GM21447 (cell line): ENCODE data around the gene LEP.
A peak's percentile ranks its signal among the peaks of the same experiment; 100 is the strongest.

Source experiments
- ATAC-seq: cut with Tn5 transposase; IDR thresholded peaks from one replicate; pipeline ENCODE4 v1.9.1; 2021; ENCODE audit not compliant: unreplicated experiment

The LEP gene

DNA sequence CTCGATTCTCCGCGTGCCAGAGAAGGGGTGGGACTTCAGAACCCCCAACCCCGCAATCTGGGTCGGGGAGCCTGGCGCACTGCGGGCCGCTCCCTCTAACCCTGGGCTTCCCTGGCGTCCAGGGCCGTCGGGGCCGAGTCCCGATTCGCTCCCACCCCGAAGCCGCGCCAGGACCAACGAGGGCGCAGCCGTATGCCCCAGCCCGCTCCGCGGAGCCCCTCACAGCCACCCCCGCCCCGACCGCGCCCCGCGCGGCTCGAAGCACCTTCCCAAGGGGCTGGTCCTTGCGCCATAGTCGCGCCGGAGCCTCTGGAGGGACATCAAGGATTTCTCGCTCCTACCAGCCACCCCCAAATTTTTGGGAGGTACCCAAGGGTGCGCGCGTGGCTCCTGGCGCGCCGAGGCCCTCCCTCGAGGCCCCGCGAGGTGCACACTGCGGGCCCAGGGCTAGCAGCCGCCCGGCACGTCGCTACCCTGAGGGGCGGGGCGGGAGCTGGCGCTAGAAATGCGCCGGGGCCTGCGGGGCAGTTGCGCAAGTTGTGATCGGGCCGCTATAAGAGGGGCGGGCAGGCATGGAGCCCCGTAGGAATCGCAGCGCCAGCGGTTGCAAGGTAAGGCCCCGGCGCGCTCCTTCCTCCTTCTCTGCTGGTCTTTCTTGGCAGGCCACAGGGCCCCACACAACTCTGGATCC is at the start of gene LEP:
LEP (plus strand) TSS at position 583 of the 691 bp plus-strand sequence. CDS start 10,741 bp downstream, outside the sequence.
- ATAC-seq, result no peak

DNA sequence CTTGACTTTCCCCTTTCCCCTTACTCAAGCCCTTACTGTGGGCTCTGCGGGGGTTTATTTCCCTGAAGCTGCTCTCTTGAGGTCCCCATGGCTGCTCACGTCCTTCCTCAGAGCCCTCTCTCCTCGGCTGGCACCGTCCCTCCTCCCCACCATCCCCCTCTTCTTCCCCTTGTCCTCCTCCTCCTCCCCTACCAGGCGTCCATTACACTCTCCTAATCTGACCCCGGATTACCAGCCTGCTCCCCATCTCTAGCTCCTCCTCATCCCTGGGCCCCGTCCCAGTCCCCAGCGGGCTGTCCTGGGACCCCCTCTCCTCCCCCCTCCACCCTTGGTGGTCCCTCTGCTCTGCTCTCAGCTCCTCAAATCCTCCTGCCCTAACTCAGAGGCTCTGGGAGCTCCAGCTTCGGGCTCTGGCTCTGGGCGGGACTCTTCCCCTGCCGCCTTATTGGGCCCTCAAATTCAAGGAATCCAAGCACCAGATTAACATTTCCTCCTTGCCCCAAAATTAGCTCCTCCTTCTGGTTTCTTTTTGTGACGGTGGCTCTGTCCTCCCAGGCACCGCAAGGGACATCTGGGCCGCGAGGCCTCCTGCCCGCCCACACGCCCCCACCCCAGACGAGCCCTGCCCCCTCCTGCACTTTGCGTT is 48.5 kb upstream of the LEP start:
- ATAC-seq, result no peak

DNA sequence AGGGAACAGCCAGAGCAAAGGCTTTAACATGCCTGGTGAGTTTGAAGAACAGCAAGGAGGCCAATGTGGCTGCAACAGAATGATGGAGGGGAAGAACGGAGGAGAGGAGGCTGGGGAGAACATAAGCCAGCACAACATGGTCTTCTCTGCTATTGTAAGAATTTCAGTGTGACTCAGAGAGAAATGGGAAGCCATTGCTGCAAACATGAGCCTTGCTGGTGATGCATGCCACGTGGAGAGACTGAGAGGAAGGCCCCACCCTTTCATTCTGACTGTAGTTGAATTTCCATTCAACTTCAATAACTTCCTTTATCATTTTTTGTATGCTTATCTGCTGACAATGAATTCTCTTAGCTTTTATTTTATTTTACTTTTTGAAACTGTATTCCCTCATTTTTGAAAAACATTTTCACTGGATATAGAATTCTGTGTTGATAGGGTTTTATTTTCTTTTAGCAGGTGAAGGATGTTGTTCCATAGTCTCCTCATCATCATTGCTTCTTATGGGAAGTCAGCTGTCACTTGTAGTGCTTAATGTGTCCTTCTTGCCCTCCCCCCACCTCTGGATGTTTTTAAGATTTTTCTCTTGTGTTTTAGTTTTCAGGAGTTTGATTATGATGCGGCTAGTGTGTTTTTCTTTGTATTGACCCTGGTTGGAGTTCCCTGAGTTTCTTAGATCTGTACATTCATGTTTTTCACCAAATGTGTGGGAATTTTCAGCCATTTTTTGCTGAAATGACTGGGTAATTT is 46.4 kb upstream of the LEP start:
- ATAC-seq, result no peak

DNA sequence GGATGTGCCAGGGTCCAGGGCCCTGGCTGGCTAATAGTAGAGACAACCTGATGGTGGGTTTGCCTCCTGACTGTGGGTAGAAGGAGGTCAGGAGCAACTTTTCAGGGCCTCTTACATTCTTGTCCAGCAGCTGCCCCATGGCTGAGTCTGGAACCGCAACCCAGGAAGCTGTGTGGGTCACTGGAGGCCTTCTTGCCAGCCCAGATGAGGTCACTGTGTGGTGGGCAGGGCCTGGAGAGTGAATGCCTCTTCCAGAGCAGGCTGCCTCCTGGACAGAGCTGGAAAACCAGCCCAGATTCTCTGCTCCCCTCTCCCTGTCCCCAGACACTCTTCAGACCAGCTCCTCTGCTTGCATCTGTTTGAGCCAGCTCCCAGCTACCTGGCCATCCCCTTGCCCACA is 43.5 kb upstream of the LEP start:
- no peak for ATAC-seq

DNA sequence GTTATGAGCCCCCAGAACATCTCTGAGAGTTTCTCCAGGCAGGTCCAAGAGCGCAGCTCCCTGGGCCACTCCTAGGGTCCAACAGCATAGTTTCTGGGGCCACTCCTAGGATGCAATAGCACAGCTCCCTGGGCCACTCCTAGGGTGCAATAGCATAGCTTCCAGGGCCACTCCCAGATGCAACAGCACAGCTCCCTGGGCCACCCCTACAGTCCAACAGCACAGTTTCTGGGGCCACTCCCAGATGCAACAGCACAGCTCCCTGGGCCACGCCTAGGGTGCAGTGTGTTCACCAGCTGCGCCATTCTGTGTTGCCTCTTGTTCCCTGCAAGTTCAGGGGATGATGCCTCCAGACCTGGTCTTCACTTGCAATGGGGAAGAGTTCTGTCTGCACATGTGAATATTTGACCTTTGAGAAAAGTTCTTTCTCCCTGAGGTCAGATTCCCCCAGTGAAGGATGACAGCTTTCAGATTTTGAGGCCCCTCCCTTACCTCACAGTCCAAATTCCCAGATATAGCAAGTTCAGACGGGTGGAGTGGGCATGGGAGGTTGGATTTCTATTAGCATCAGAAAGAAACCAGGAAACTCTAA is 43.0 kb upstream of the LEP start:
- no peak for ATAC-seq

DNA sequence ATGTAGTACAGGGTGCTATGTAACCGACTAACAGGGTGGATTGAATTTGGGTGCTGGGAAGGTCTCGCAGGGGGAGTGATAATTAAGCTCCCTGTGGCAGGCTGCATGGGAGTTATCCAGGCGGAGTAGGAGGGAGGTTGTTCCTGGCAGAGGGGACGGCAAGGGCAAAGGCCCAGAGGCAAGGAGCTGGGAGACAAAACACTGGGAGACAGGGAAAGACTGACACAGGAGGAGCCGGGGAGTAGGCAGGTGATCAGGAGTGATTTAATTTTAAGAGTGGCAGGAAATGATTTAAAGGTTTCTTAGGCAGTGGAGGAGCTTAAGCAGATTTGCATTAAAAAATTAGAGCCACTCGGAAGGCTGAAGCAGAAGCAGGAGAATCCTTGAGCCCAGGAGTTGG is 40.7 kb upstream of the LEP start:
- no peak for ATAC-seq

DNA sequence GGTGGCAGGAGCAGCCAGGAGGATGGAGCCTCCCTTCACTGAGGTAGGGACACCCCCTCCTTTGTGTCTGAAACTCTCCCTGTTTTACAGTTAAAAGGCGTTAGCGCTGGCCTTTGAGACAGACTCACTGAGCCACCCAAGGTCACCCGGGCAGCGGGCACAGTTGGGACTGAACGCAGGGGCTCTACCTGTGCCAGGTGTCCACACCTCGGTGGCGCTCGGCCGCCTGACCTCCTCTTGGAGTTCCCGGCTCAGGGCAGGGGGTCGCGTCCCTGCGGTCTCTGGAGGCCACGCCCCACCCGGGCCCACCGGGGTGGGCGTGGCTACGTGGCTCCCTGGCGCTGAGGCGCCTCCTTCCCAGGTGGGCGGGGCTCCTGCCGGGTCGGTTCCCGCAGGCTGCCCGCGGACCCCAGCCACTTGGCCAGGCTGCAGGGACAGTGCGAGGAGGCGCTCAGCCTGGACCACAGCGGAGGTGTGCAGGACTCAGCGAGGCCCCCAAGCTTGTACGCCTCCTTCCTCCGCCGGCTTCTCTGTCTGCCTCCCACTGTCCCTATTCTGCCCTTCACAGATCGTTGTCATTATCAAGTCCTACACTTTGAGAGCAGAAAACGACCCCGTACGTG is 39.9 kb upstream of the LEP start:
- no peak for ATAC-seq

DNA sequence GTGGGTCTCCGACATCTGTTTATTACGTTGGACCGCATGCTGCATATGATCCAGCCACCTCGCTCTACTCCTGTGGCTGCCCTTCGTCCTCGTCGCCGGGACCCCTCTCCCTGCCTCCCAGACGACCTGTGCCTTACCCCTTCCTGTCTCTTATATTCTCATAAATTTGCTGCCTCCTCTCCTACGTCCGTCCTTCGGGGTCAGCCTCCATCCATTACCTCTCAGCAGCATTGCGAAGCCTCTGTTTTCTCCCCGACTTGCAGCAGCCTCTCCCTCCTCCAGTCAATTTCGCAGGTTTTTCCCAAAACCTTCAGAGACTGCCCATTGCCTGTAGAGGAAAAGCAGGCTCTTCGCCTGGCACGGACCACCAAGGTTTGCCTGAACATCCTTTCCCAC is 39.4 kb upstream of the LEP start:
- ATAC-seq, result no peak

DNA sequence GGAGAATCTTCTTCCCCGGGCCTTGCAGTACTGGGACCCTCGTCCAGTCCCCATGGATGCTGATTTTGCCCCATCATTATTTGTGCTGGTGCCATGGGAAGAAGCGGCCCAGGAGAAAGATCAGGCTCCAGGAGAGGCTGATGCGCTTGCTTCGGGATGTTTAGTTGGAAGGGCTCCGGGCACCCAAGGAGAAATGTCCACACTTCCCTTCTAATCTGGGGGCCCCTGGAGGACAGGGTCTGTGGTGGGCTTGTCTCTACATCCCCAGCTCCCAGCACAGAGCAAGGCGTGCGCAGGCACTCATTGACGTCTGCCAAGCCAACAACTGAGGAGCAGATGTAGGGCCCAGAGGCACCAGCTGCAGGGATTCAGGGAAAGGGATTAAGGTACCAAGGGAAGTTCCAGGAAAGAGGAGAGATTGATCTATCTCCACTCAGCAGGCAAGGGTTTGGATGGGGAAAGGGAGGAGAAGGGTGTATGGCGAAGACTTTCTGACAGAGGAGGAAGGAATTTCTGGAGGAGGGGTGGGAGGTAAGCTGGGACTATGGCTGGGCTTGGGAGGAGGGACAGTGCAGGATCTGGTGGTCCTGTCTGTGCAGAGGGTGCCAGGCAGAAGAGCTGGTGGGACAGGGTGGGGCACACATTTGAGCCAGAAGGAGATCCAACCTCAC is 38.7 kb upstream of the LEP start:
- no peak for ATAC-seq

DNA sequence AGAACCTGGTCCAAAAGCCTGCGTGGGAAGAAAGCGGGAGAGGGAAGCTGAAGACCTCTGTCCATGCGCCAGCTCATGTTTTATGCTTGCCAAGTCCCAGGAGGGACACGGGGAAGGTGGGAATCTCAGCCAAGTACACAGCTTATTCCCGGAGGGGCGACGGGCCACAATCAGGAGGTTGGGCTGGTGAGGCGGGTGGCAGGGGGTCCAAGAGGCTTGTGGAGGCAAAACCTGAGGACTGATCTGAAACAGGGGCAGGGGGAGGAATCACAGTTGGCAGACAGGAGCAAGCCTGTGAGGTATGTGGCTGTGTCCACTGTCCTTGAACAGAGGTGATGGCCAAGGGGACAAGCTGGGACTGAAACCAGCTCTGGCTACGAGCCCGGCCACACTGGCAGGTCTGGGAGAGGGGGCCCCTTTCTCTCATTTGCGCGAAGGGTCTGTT is 38.0 kb upstream of the LEP start:
- no peak for ATAC-seq

DNA sequence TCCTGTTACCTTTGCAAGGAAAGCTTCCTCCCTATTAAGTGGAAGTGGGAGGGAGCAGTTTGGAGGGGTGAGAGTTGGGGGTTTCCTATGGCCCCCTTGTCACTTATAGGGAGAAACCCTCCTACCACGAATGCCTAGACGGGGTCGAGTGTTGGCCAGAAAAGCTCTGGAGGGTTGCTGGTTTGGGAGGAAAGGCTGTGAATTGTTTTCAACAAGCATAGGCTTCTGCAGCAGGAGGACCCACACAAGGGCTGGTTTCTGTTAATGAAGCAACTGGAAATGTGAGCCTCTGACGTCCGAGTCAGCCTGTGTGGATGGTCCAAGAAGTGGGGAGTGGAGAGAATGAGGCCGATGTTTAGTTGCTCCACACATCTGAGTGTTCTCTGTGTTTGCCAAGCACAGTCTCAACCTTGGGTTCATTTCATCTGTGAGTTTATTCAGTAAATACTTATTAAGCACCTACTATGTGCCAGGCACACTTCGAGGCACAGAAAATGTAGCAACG is 37.3 kb upstream of the LEP start:
- no peak for ATAC-seq

DNA sequence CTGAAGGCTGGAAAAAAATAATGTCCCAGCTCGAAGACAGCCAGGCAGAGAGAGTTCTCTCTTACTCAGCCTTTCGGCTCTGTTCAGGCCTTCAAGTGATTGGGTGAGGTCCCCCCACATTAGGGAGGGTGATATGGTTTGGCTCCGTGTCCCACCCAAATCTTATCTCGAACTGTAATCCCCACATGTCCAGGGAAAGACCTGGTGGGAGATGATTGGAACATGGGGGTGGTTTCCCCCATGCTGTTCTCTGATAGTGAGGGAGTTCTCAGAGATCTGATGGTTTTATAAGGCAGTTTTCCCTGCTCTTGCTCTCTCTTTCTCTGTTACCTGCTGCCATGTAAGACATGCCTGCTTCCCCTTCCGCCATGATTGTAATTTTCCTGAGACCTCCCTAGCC is 36.6 kb upstream of the LEP start:
- ATAC-seq, result no peak

DNA sequence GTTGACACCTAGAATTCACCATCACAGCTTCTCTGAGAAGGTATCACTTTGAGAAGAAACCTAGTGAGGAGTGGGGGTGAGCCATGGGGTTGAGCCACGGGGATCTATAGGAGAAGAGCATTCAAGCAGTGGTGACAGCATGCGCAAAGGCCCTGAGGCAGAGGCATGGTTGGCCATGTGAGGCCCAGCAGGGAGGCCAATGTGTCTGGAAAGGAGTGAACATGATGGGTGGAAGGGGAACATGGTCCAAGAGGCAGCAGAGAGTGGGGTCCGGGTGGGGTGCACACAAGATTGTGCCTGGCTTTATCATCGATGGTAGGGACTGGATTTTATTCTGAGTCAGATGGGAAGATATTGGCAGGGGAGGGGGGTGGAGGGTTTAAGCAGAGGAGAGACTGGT is 36.0 kb upstream of the LEP start:
- ATAC-seq, result no peak

DNA sequence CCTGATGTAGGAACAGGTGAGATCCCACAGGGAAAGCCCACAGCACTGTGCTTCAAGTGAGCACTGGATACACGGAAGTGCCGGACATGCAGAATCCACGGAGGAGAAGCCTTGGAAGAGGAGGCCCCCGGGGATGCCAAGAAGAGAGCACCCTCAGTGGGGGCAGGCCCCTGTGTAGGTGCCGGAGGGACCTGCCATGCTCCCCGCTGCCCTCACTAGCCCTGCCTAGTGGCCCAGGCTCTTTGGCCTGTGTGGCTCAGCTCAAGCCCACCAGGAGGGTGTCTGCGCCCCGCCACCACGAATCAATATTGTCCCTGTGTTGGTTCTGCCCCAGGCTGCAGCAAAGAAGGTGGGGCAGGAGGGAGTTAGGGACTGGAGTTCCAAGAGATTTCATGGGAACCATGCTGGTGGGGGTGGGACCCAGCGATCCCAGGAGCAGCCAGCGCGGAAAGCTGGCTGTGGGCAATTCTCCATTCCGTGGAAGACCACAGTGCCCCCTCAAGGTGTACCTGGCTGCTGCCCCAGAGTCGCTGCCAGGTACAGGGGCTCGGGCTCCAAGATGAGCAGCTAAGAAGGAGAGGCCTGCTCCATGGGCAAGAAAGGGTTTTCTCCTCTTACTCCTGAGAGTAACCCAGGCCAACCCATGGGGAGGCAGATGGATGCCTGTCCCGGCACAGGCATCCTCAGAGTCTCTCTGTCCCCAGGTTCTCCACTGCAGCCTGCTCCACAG is 34.9 kb upstream of the LEP start:
- ATAC-seq, result no peak

DNA sequence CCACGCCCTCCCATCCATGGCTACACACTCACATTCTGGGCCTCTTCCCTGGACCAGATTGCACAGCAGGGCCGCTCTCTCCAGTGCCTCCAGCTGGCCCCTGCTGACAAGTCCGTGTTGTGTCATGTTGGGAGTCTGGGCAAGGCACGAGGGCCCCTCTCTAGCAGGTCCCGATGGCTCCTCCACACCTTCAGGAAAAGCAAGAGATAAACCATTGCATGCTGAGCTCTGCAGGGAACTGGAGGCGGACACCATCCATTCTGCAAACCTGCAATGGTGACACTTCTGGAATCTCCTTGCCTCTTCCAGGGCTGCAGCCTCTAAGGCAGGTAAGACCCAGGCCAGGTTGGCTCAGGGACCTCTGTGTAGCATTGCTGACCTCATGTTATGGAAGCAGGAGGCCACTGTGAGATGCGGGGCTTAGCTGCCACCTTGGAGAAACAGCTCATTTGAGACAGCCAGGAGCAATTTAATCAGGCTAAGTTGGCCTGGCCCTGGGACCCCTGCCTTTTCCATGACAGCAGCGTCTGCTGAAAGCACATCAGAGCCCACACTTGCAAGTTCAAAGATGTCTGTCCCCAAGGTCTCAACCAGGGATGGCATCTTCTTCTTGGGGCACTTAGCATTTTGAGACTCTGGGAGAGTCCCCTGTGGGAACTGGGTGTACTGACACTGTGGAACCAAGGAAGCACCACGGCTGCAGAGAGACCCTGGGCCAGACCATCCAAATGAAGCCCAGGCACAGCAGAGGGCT is 34.2 kb upstream of the LEP start:
- ATAC-seq, result no peak

DNA sequence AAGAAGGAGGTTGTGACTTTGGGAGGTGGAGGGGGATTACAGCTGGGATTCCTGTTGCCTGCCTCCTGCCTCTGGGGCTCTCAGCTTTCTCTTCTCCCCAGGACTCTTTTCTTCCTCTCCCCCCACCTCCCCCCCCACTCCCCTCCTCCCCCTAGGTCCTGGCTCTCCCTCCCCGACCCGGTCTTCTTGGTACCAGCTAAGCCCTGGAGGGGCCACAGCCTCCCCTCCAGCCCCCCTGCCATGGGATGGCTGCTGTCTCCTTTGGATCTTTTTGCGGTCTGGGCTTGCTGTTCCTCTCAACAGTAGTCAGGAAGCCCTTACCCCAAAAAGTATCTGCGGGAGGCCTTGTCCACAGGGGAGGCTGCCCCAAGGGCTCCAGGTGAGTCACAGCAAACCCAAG is 33.5 kb upstream of the LEP start:
- no peak for ATAC-seq

DNA sequence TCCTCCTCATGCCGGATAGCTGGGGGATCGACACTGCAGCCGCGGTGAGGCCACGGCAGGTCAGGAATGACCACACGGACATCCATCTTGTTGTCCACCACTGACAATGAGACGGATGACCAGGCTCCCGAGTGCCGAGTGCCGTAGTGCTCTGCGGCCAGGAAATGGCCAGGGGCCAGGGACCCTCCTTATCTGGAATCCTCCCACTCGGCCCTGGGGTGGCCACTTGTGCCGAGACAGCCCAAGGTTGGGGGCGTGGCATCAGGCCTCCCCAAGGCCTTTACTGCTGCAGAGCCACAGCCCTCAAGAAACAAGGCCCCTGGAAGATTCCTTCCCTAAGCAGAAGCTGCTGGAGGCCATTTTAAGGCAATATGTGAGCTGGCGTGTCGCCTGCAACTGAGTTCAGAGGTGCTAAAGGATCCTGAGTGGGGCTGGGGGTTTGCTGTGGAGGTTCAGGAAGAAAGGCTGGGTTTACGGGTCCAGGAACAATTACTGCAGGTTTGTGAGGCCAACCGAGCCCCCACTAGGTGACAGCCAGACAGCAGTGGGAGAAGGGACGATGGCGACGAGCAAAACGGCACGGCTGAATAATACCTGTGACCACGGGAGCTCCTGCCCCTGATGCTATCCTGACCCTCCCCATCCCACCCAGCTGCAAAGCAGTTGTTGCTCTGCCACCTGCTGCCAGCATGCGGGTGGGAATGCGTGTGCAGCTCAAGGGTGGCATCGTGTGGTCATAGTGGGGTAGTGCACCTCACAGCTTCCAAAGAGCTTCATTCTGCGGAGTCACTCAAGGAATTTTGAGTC is 31.6 kb upstream of the LEP start:
- peak; percentile 66 for ATAC-seq

DNA sequence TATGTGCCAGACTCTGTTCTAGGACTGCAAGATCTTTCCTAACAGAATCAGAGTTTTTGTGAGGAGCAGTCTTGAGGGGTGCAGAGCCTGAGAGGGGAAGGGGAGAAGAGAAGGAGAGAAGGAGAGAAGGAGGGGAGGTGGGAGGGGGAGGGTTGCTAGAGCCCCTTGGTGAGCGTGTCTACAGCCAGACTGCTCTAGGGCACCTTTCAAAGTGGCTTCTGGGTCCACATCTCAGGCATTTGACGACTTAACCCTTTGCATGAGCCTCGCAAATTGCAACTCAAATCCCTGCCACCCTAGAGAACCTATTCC is 31.1 kb upstream of the LEP start:
- ATAC-seq, result no peak
